H9 (cell line): ENCODE data around the gene ZNF718. TPM values are rescaled to one million over a fixed set of nuclear protein-coding genes. Genes with fewer than 3 reads are reported as not detected.
"Not testable (repeated sequence)": the region's sequence is repeated elsewhere in the genome, so short reads cannot be mapped to it uniquely, and the experiment has no call there.

Experiments used
- DNase-seq: peaks from one replicate; pipeline ENCODE4 v3.0.0-alpha.2; 2017
- H2AFZ ChIP-seq: one replicate; pipeline ENCODE4 v1.6.1; 2013; ENCODE audit warnings: mild to moderate bottlenecking, low read length, control low read depth, moderate library complexity
- H2AK5ac ChIP-seq: 2 replicates; pipeline ENCODE4 v1.6.1; 2013; ENCODE audit warnings: low read length, control low read depth, mixed read lengths; ENCODE audit not compliant: insufficient read length
- H2BK120ac ChIP-seq: one replicate; pipeline ENCODE4 v1.6.1; 2013; ENCODE audit warnings: low read depth, mild to moderate bottlenecking, low read length, control low read depth, inconsistent platforms; ENCODE audit not compliant: poor library complexity, severe bottlenecking
- H2BK12ac ChIP-seq: 2 replicates; pipeline ENCODE4 v1.6.1; 2013; ENCODE audit warnings: low read length, control low read depth, mixed read lengths, low read depth; ENCODE audit not compliant: insufficient read length
- H2BK15ac ChIP-seq: 2 replicates; pipeline ENCODE4 v1.6.1; 2013; ENCODE audit warnings: low read depth, low read length, control low read depth
- H2BK20ac ChIP-seq: one replicate; pipeline ENCODE4 v1.6.1; 2013; ENCODE audit warnings: low read depth, mild to moderate bottlenecking, low read length, control low read depth, inconsistent platforms; ENCODE audit not compliant: poor library complexity, severe bottlenecking
- H2BK5ac ChIP-seq: 2 replicates; pipeline ENCODE4 v1.6.1; 2013; ENCODE audit warnings: low read length, control low read depth, mixed read lengths; ENCODE audit not compliant: insufficient read length
- H3K14ac ChIP-seq: 2 replicates; pipeline ENCODE4 v1.6.1; 2013; ENCODE audit warnings: low read length, control low read depth; ENCODE audit not compliant: insufficient read depth
- H3K18ac ChIP-seq: 2 replicates; pipeline ENCODE4 v1.6.1; 2013; ENCODE audit warnings: low read depth, mild to moderate bottlenecking, mixed read lengths, low read length, control low read depth; ENCODE audit not compliant: insufficient read length
- H3K23ac ChIP-seq: 2 replicates; pipeline ENCODE4 v1.6.1; 2013; ENCODE audit warnings: low read length, control low read depth, mixed read lengths, low read depth; ENCODE audit not compliant: insufficient read length
- H3K23me2 ChIP-seq: 2 replicates; pipeline ENCODE4 v1.6.1; 2013; ENCODE audit warnings: low read depth, mild to moderate bottlenecking, mixed read lengths, low read length, control low read depth; ENCODE audit not compliant: insufficient read length, poor library complexity, severe bottlenecking
- H3K27ac ChIP-seq: 2 replicates; pipeline ENCODE4 v1.5.1; 2013; ENCODE audit warnings: low read length, control low read depth, mixed read lengths, low read depth; ENCODE audit not compliant: insufficient read length
- H3K27me3 ChIP-seq: 2 replicates; pipeline ENCODE4 v1.6.1; 2013; ENCODE audit warnings: low read length, control low read depth, inconsistent platforms; ENCODE audit not compliant: insufficient read depth
- H3K4ac ChIP-seq: 2 replicates; pipeline ENCODE4 v1.6.1; 2013; ENCODE audit warnings: low read depth, mild to moderate bottlenecking, control low read depth, inconsistent platforms, low read length, moderate library complexity
- H3K4me1 ChIP-seq: 2 replicates; pipeline ENCODE4 v1.6.1; 2013; ENCODE audit warnings: low read length, control low read depth, inconsistent platforms; ENCODE audit not compliant: insufficient read depth
- H3K4me2 ChIP-seq: 2 replicates; pipeline ENCODE4 v1.6.1; 2013; ENCODE audit warnings: low read length, control low read depth, mixed read lengths; ENCODE audit not compliant: insufficient read length, insufficient read depth
- H3K56ac ChIP-seq: 2 replicates; pipeline ENCODE4 v1.6.1; 2013; ENCODE audit warnings: low read depth, mild to moderate bottlenecking, mixed read lengths, low read length, control low read depth; ENCODE audit not compliant: insufficient read length
- H3K79me1 ChIP-seq: 2 replicates; pipeline ENCODE4 v1.6.1; 2013; ENCODE audit warnings: low read depth, mild to moderate bottlenecking, moderate library complexity, low read length, control low read depth, inconsistent platforms; ENCODE audit not compliant: insufficient read depth, poor library complexity, severe bottlenecking
- H3K79me2 ChIP-seq: 2 replicates; pipeline ENCODE4 v1.6.1; 2013; ENCODE audit warnings: low read length, control low read depth, inconsistent platforms; ENCODE audit not compliant: insufficient read depth
- H3K9ac ChIP-seq: 2 replicates; pipeline ENCODE4 v1.6.1; 2013; ENCODE audit warnings: low read length, control low read depth, mixed read lengths; ENCODE audit not compliant: insufficient read length; ENCODE audit errors: extremely low read depth
- H3K9me3 ChIP-seq: one replicate; pipeline ENCODE4 v1.6.1; 2013; ENCODE audit warnings: low read depth, low read length, inconsistent platforms; ENCODE audit not compliant: control insufficient read depth
- H3T11ph ChIP-seq: one replicate; pipeline ENCODE4 v1.6.1; 2013; ENCODE audit warnings: mild to moderate bottlenecking, low read length, control low read depth, inconsistent platforms
- H4K20me1 ChIP-seq: one replicate; pipeline ENCODE4 v1.6.1; 2013; ENCODE audit not compliant: control insufficient read depth, insufficient read length, insufficient read depth
- H4K5ac ChIP-seq: 2 replicates; pipeline ENCODE4 v1.6.1; 2013; ENCODE audit warnings: low read depth, mild to moderate bottlenecking, mixed read lengths, low read length, control low read depth; ENCODE audit not compliant: insufficient read length
- H4K8ac ChIP-seq: replicated peaks from 2 replicates; pipeline ENCODE4 v1.6.1; 2013; ENCODE audit warnings: low read length, control low read depth, mixed read lengths, low read depth; ENCODE audit not compliant: insufficient read length
- H4K91ac ChIP-seq: 2 replicates; pipeline ENCODE4 v1.6.1; 2013; ENCODE audit warnings: low read depth, mild to moderate bottlenecking, moderate library complexity, mixed read lengths, low read length, control low read depth; ENCODE audit not compliant: insufficient read length
- H3K27ac Mint-ChIP-seq, 3 experiments: 2 replicates in 2 of 3; 3 replicates in 1 of 3; pipeline ENCODE4 v1.8.0; 2020 to 2021; ENCODE audit warnings: mixed read lengths in 3 of 3, mild to moderate bottlenecking in 1 of 3, moderate library complexity in 1 of 3
- H3K27me3 Mint-ChIP-seq: 2 replicates; pipeline ENCODE4 v1.8.0; 2021; ENCODE audit warnings: low read depth, mild to moderate bottlenecking, moderate library complexity, mixed read lengths
- H3K36me3 Mint-ChIP-seq, 3 experiments: 2 replicates in 2 of 3; 3 replicates in 1 of 3; pipeline ENCODE4 v1.8.0; 2020 to 2021; ENCODE audit warnings: low read depth in 3 of 3, mixed read lengths in 3 of 3; ENCODE audit not compliant: insufficient read depth in 1 of 3
- H3K4me1 Mint-ChIP-seq, 2 experiments: 2 replicates each; pipeline ENCODE4 v1.8.0; 2020; ENCODE audit warnings: mixed read lengths in 2 of 2
- H3K4me3 Mint-ChIP-seq, 2 experiments: 2 replicates in 1 of 2; 3 replicates in 1 of 2; pipeline ENCODE4 v1.8.0; 2020 to 2021; ENCODE audit warnings: mild to moderate bottlenecking in 2 of 2, mixed read lengths in 2 of 2, moderate library complexity in 1 of 2
- H3K9me3 Mint-ChIP-seq, 2 experiments: 2 replicates in 1 of 2; 3 replicates in 1 of 2; pipeline ENCODE4 v1.8.0; 2020; ENCODE audit warnings: mild to moderate bottlenecking in 2 of 2, mixed read lengths in 2 of 2, moderate library complexity in 1 of 2
- WGBS: extraction: QIAGEN DNeasy Blood & Tissue Kit; methylation state at CpG from one replicate; pipeline ENCODE4 v1.1.7; 2013; ENCODE audit warnings: missing lambda C conversion rate, low lambda C conversion rate, mixed read lengths; ENCODE audit not compliant: insufficient read length; ENCODE audit errors: extremely low coverage; 5-methylcytosine and 5-hydroxymethylcytosine counted together
- total RNA-seq: library from RNA; stranded (reverse); gene quantifications from 2 replicates; pipeline ENCODE4 v1.2.1, GENCODE V29; 2021
- TF ChIP-seq, protein P1 (sequence below): fragments of 200-600 bp; sonication (generic); conservative IDR thresholded peaks from 3 replicates; pipeline ENCODE4 v1.8.0; 2021; ENCODE audit warnings: antibody characterized with exemption, mild to moderate bottlenecking

Gene ZNF718
- total RNA-seq, 1 experiment from 2014 or later = 12.5 TPM

DNA sequence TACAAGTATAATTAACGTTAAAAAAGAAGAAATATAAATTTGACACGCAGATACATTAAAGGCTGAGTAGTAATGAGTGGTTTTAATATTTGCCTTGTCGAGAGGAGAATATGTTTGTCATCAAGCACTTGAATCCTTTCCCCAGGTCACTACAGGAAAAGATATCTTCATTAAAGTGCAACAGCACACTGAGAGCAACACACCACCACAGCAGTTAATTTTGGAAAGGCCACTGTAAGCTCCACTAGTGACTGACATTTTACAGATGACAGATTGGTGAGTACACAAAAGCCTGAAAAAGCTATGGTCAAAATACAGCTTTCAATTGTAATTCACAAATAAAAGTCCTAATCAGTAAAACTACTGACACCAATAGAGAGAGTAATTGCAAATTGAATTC, 76.6 kb downstream of the ZNF718 start:
- Histone ChIP-seq H3K27me3 (no peaks in the 10 kb centered on the region), H2BK20ac (no peak overlapping the region), H4K5ac (no peak overlapping the region), H3K27ac (no peak overlapping the region), H3K56ac (no peak overlapping the region), H2AK5ac (no peak overlapping the region), H4K8ac (no peak overlapping the region), H3K14ac (no peak overlapping the region), H2BK120ac (no peak overlapping the region), H3K4me2 (no peak overlapping the region), H4K91ac (no peak overlapping the region), H3K9me3 (peaks cover 50% of the 10 kb centered on the region), H3K23me2 (no peaks in the 10 kb centered on the region), H2BK15ac (no peak overlapping the region), H3K4ac (no peak overlapping the region), H2BK5ac (no peak overlapping the region), H3K4me1 (no peaks in the 10 kb centered on the region), H3K23ac (no peak overlapping the region), H3K79me2 (no peaks in the 10 kb centered on the region), H3K9ac (no peak overlapping the region), H2BK12ac (no peak overlapping the region), H3T11ph (no peak overlapping the region), H3K18ac (no peak overlapping the region), H3K79me1 (no peaks in the 10 kb centered on the region), H4K20me1 (no peaks in the 10 kb centered on the region), H2AFZ (no peak overlapping the region)
- Mint-ChIP-seq H3K9me3 (peaks cover 89 to 90% of the 10 kb centered on the region in 2 experiments), H3K27ac (no peak overlapping the region), H3K4me3 (no peak overlapping the region), H3K27me3 (peaks cover 2% of the 10 kb centered on the region), H3K36me3 (peaks cover 42 to 71% (median 44%) of the 10 kb centered on the region in 3 experiments), H3K4me1 (no peaks in the 10 kb centered on the region)
- TF ChIP-seq, protein P1, sequence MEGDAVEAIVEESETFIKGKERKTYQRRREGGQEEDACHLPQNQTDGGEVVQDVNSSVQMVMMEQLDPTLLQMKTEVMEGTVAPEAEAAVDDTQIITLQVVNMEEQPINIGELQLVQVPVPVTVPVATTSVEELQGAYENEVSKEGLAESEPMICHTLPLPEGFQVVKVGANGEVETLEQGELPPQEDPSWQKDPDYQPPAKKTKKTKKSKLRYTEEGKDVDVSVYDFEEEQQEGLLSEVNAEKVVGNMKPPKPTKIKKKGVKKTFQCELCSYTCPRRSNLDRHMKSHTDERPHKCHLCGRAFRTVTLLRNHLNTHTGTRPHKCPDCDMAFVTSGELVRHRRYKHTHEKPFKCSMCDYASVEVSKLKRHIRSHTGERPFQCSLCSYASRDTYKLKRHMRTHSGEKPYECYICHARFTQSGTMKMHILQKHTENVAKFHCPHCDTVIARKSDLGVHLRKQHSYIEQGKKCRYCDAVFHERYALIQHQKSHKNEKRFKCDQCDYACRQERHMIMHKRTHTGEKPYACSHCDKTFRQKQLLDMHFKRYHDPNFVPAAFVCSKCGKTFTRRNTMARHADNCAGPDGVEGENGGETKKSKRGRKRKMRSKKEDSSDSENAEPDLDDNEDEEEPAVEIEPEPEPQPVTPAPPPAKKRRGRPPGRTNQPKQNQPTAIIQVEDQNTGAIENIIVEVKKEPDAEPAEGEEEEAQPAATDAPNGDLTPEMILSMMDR = no peak
- WGBS = 100% methylated on average over 2 of the region's 3 CpGs
- no peak for DNase-seq

DNA sequence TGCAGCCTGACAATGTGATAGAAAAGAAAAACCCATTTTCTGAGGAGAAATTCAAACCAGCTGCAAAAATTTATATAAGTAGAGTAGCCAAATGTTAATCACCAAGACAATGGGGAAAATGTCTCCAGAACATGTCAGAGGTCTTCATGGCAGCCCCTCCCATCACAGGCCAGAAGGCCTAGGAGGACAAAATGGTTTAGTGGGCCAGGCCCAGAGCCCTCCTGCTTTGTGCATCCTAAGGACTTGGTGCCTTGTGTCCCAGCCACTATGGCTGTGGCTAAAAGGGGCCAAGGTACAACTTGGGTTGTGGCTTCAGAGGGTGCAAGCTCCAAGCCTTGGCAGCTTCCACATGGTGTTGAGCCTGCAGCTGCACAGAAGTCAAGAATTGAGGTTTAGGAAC, 78.5 kb downstream of the ZNF718 start:
- H3K4me3 Mint-ChIP-seq, H2BK120ac ChIP-seq, H2BK15ac ChIP-seq, H2AK5ac ChIP-seq, H3K9ac ChIP-seq, H3K23me2 ChIP-seq, H2AFZ ChIP-seq, H2BK12ac ChIP-seq, H2BK5ac ChIP-seq, H3K4me1 ChIP-seq, H3K79me1 ChIP-seq, H3K14ac ChIP-seq, H4K5ac ChIP-seq, H3K79me2 ChIP-seq, H4K91ac ChIP-seq, H3K27ac Mint-ChIP-seq, H3K4me1 Mint-ChIP-seq, H3K4ac ChIP-seq, H3K27ac ChIP-seq, H3T11ph ChIP-seq, H4K20me1 ChIP-seq, H3K18ac ChIP-seq, H3K27me3 ChIP-seq, H3K27me3 Mint-ChIP-seq, DNase-seq, H3K56ac ChIP-seq, H2BK20ac ChIP-seq, H4K8ac ChIP-seq, H3K23ac ChIP-seq, H3K4me2 ChIP-seq: not testable (repeated sequence)
- H3K36me3 Mint-ChIP-seq = peaks cover 44 to 80% (median 50%) of the 10 kb centered on the region in 3 experiments
- H3K9me3 Mint-ChIP-seq = peaks cover 88 to 91% of the 10 kb centered on the region in 2 experiments
- H3K9me3 ChIP-seq = peaks cover 68% of the 10 kb centered on the region
